Mucosa of descending colon (tissue), 3 donors: ENCODE results near the gene RASSF1. TPM values are rescaled to one million over a fixed set of nuclear protein-coding genes. Genes with fewer than 3 reads are reported as not detected.

ENCODE experiments used
- ATAC-seq: fragments of 200-7000 bp; cut with Tn5 transposase; one replicate; pipeline ENCODE4 v1.9.1; 2020; ENCODE audit warnings: mild to moderate bottlenecking, moderate library complexity
- DNase-seq, 3 donors: peaks; one replicate each; pipeline ENCODE4 v3.0.0-alpha.2; 2020
- H3K36me3 ChIP-seq: fragments of 200-600 bp; one replicate; pipeline ENCODE4 v1.8.0; 2021; ENCODE audit warnings: low read depth, mild to moderate bottlenecking
- H3K4me1 ChIP-seq: fragments of 200-600 bp; one replicate; pipeline ENCODE4 v1.8.0; 2021; ENCODE audit warnings: low read depth, mild to moderate bottlenecking
- H3K4me3 ChIP-seq: fragments of 200-600 bp; one replicate; pipeline ENCODE4 v1.8.0; 2021; ENCODE audit warnings: mild to moderate bottlenecking
- H3K9me3 ChIP-seq: fragments of 200-600 bp; one replicate; pipeline ENCODE4 v1.8.0; 2021; ENCODE audit warnings: mild to moderate bottlenecking
- intact Hi-C, 2 donors: fragments of 100-400 bp; cut with DNase I in 1 of 2; cut with micrococcal nuclease in 1 of 2; formaldehyde crosslinking; loops; one replicate each; pipeline versions ENCODE4 v1.11.0 to v1.11.1; 2022; cut with DNase I, micrococcal nuclease
- total RNA-seq, 3 donors: library from RNA; stranded (reverse); fragmentation: NEBNext Ultra II Directional in 2 of 3; extraction: Animal tissue kit (Norgen Biotek cat#: 25700) in 2 of 3; gene quantifications; one replicate each; pipeline versions ENCODE4 v1.2.1 to v1.2.4, GENCODE V29; 2021 to 2023
- TF ChIP-seq, protein P1 (sequence below): fragments of 200-600 bp; IDR thresholded peaks from one replicate; pipeline ENCODE4 v1.8.0; 2022; ENCODE audit warnings: antibody characterized with exemption, mild to moderate bottlenecking
- donor health status: DM: no; HTN: no; CAD: no; lungs with moderate emphysema.
- donor health status: DM: no; HTN: no; CAD: no.
- donor health status: DM: no; HTN: yes; CAD: no.

The RASSF1 gene
- total RNA-seq, 3 donors from 2014 or later = 10.9 to 25.7 (median 18.9) TPM

DNA sequence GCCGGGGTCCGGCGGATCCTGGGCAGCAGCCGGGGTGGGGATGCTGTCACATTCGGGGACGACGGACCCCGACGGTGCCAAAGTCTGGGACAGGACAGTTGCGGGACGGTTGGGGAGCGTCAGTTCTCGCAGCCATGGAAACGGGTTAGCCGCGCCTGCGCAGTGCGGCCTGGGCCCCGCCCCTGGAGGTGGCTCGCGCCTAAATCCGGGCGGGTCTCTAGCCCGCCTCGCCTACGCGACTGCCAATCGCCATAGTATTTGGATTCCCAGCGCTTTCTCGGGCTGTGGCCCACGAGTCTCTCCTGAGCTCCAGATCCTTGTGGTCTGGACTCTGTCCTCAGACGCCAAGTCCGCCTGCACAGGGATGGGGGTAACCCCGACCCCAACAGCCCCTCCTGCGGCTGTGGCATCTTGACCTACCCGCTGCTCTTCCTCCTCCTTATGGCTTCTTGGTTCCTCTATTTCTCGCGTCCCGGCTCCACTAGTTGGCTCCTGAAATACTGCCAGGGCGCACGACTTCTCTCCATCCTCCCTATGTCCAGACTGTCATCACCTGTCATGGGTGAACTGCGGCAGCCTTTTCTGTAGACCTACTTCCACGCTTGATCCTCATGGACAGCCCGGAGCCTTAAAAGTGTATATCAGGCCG is 5.1 kb upstream of the RASSF1 start, which contains the start of gene ZMYND10:
Gene ZMYND10, minus strand, starts transcription at position 147 of the 649 bp plus-strand sequence. CDS start 153 bp downstream, outside the sequence.
- DNase-seq = peak; percentile 78 to 87 (median 84)
- TF ChIP-seq, protein P1, sequence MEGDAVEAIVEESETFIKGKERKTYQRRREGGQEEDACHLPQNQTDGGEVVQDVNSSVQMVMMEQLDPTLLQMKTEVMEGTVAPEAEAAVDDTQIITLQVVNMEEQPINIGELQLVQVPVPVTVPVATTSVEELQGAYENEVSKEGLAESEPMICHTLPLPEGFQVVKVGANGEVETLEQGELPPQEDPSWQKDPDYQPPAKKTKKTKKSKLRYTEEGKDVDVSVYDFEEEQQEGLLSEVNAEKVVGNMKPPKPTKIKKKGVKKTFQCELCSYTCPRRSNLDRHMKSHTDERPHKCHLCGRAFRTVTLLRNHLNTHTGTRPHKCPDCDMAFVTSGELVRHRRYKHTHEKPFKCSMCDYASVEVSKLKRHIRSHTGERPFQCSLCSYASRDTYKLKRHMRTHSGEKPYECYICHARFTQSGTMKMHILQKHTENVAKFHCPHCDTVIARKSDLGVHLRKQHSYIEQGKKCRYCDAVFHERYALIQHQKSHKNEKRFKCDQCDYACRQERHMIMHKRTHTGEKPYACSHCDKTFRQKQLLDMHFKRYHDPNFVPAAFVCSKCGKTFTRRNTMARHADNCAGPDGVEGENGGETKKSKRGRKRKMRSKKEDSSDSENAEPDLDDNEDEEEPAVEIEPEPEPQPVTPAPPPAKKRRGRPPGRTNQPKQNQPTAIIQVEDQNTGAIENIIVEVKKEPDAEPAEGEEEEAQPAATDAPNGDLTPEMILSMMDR = no peak
- intact Hi-C loops = loop anchor here in 1 of 2 donors (5.0 kb wide), 1 partner anchor 197 kb away; no protein-coding TSS in a partner anchor
- Histone ChIP-seq H3K4me3 (no peak within 1 kb of the TSS), H3K36me3 (no peaks in the 10 kb centered on the region), H3K9me3 (no peaks in the 10 kb centered on the region), H3K4me1 (peaks cover 27% of the 10 kb centered on the region)
- ATAC-seq = peak; percentile 53

- H3K4me3 ChIP-seq = no peak overlapping the region
- intact Hi-C loops = loop anchor here in 1 of 2 donors (5.0 kb wide), 1 partner anchor 197 kb away; no protein-coding TSS in a partner anchor
- DNase-seq (no peak), ATAC-seq (no peak)
- TF ChIP-seq, protein P1 = no peak
- H3K36me3 ChIP-seq = no peaks in the 10 kb centered on the region
- H3K9me3 ChIP-seq = no peaks in the 10 kb centered on the region
- H3K4me1 ChIP-seq = peaks cover 31% of the 10 kb centered on the region
Measured at GRCh38 chr3:50345008-50345407, 4.4 kb upstream of the RASSF1 start.

GRCh38 chr3:50342813-50343633 is 2.4 kb upstream of the RASSF1 start:
- ATAC-seq (no peak), DNase-seq (no peak)
- Histone ChIP-seq H3K4me3 (no peak overlapping the region), H3K36me3 (no peaks in the 10 kb centered on the region), H3K4me1 (peaks cover 34% of the 10 kb centered on the region), H3K9me3 (no peaks in the 10 kb centered on the region)
- TF ChIP-seq, protein P1 = no peak
- intact Hi-C loops = no loop called here

DNA sequence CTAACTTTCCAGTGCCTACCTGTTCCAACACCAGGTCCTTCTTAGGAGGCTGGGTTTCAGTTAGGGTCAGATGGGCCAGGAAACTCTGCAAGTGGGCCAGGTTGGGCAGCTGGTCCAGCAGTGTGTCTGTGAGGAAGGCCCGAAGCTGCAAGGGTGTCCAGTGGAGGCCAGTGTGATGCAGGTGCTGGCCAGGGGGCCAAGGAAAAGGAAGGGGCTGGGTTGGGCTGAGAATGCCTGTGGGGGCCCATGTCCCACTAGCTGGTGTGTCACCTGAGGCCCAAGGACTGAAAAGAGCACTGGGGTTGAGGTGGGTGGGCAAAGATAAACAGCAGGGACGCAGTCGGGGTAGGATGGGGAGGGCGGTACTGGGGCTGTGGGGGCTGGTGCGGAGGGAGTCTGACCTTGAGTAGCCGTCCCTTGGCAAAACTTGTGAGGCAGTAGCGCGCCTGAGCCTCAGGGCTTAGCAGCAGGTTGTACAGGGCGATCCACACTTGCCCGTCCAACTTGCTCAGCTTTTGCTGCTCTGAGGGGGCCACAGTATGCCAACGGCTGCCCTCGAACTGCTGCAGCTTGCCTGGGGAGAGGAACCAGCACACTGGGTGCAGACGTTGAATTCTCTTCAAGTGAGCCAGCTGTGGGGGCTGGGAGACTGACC is 1.5 kb upstream of the RASSF1 start:
- TF ChIP-seq, protein P1 = no peak
- H3K4me3 ChIP-seq = no peak overlapping the region
- no peaks in the 10 kb centered on the region for H3K36me3 ChIP-seq
- no peak for ATAC-seq
- H3K4me1 ChIP-seq = peaks cover 38% of the 10 kb centered on the region
- DNase-seq = no peak
- intact Hi-C loops = no loop called here
- no peaks in the 10 kb centered on the region for H3K9me3 ChIP-seq

- Histone ChIP-seq H3K9me3 (no peaks in the 10 kb centered on the region), H3K4me1 (peaks cover 38% of the 10 kb centered on the region), H3K36me3 (no peaks in the 10 kb centered on the region), H3K4me3 (no peak overlapping the region)
- TF ChIP-seq, protein P1 = no peak
- peak in 1 of 3 donors; percentile 45 for DNase-seq
- intact Hi-C loops = no loop called here
- ATAC-seq = no peak
Measured at GRCh38 chr3:50341537-50341936, 901 bp upstream of the RASSF1 start.
